GM12878 (cell line): ENCODE measurements around the gene SLC25A26. TPM values are rescaled to one million over a fixed set of nuclear protein-coding genes. Genes with fewer than 3 reads are reported as not detected.

Source experiments
- ATAC-seq: fragments of 200-7000 bp; cut with Tn5 transposase; 3 replicates; pipeline ENCODE4 v1.9.1; 2020; ENCODE audit warnings: mild to moderate bottlenecking, moderate library complexity
- BruUV-seq: library from RNA; stranded (reverse); fragments of 400-500 nt; replicated peaks from 2 replicates; lab custom pipeline; 2021; lab: Mats Ljungman, UMichigan
- CTCF ChIA-PET: fragments of 300-600 bp; sonication (Branson Sonifier 250); formaldehyde crosslinking; extraction: SDS; loops from one replicate; lab custom pipeline; 2021; ENCODE audit warnings: inconsistent platforms; lab: Yijun Ruan, JAX
- POLR2A ChIA-PET: fragments of 350-600 bp; formaldehyde crosslinking; extraction: SDS; loops from one replicate; lab custom pipeline; 2021; ENCODE audit warnings: inconsistent platforms; lab: Charles Lee
- RAD21 ChIA-PET: fragments of 300-600 bp; sonication (Branson Sonifier 250); formaldehyde crosslinking; loops from one replicate; lab custom pipeline; 2023; ENCODE audit warnings: antibody characterized with exemption; ENCODE audit not compliant: unreplicated experiment; lab: Charles Lee
- SMC1A ChIA-PET: fragments of 300-600 bp; sonication (Branson Sonifier 250); formaldehyde crosslinking; loops from one replicate; lab custom pipeline; 2023; ENCODE audit not compliant: unreplicated experiment, uncharacterized antibody; lab: Charles Lee
- DNase-seq: peaks from one replicate; pipeline ENCODE4 v3.0.0-alpha.2; 2011; ENCODE audit warnings: low read depth, low spot score
- FAIRE-seq: peaks from 3 replicates; lab custom pipeline; 2011; peaks lifted over from hg19 to GRCh38; lab: Jason Lieb, UNC
- H2AFZ ChIP-seq: 2 replicates; pipeline ENCODE4 v1.6.0; 2011; ENCODE audit warnings: low read depth, low read length, control low read depth; ENCODE audit not compliant: control insufficient read depth
- H3K27ac ChIP-seq: 2 replicates; pipeline ENCODE4 v1.5.1; 2011; ENCODE audit warnings: control low read depth; ENCODE audit not compliant: control insufficient read depth, insufficient read depth
- H3K27me3 ChIP-seq, 2 experiments: replicated peaks in 1 of 2; 2 replicates each; pipeline versions ENCODE4 v1.6.0 to v1.6.1; 2011; ENCODE audit warnings: low read length in 1 of 2; ENCODE audit not compliant: control insufficient read depth in 2 of 2, insufficient read depth in 2 of 2
- H3K36me3 ChIP-seq, 2 experiments: 2 replicates each; pipeline ENCODE4 v1.5.1; 2011; ENCODE audit warnings: low read length in 1 of 2; ENCODE audit not compliant: control insufficient read depth in 2 of 2, insufficient read depth in 2 of 2
- H3K4me1 ChIP-seq: 2 replicates; pipeline ENCODE4 v1.6.1; 2011; ENCODE audit warnings: mild to moderate bottlenecking, low read length, moderate library complexity, mixed read lengths; ENCODE audit not compliant: control insufficient read depth, insufficient read depth
- H3K4me2 ChIP-seq: 2 replicates; pipeline ENCODE4 v1.6.0; 2011; ENCODE audit warnings: control low read depth; ENCODE audit not compliant: control insufficient read depth, insufficient read depth
- H3K4me3 ChIP-seq: fragments of 200-600 bp; sonication (generic); 2 replicates; pipeline ENCODE4 v1.5.1; 2016
- H3K79me2 ChIP-seq: 2 replicates; pipeline ENCODE4 v1.6.0; 2011; ENCODE audit warnings: low read length; ENCODE audit not compliant: control insufficient read depth, insufficient read depth
- H3K9ac ChIP-seq: 2 replicates; pipeline ENCODE4 v1.8.0; 2011; ENCODE audit warnings: low read length, control low read depth, mixed read lengths; ENCODE audit not compliant: control insufficient read depth, insufficient read depth
- H3K9me3 ChIP-seq: replicated peaks from 3 replicates; pipeline ENCODE4 v1.5.1; 2011; ENCODE audit warnings: mild to moderate bottlenecking, low read length; ENCODE audit not compliant: control insufficient read depth, insufficient read depth
- H4K20me1 ChIP-seq: 2 replicates; pipeline ENCODE4 v1.6.0; 2011; ENCODE audit not compliant: control insufficient read depth, insufficient read depth
- EED ChIP-seq: sonication (generic); IDR thresholded peaks from 2 replicates; pipeline ENCODE4 v1.6.1; 2016; ENCODE audit warnings: antibody characterized with exemption, low read depth
- POU2F2 ChIP-seq: IDR thresholded peaks from 3 replicates; pipeline ENCODE4 v1.6.1; 2011; ENCODE audit warnings: low read depth, mild to moderate bottlenecking, low read length, borderline replicate concordance
- RAD21 ChIP-seq: IDR thresholded peaks from 2 replicates; pipeline ENCODE4 v1.6.1; 2011; ENCODE audit warnings: mild to moderate bottlenecking, low read depth, low read length, moderate library complexity; ENCODE audit not compliant: insufficient read depth
- RB1 ChIP-seq: fragments of 450-650 bp; formaldehyde crosslinking; IDR thresholded peaks from 2 replicates; pipeline ENCODE4 v1.6.1; 2017; ENCODE audit warnings: mild to moderate bottlenecking, borderline replicate concordance
- SIX5 ChIP-seq: IDR thresholded peaks from 2 replicates; pipeline ENCODE4 v1.6.1; 2011; ENCODE audit warnings: mild to moderate bottlenecking, low read depth, low read length, moderate library complexity; ENCODE audit not compliant: severe bottlenecking
- TAF1 ChIP-seq: IDR thresholded peaks from 2 replicates; pipeline ENCODE4 v1.6.1; 2011; ENCODE audit warnings: mild to moderate bottlenecking, low read depth, low read length, borderline replicate concordance
- in situ Hi-C: fragments of 300-500 bp; cut with MboI; formaldehyde crosslinking; loops from 9 replicates; pipeline ENCODE4 v1.14.3; 2018; ENCODE audit warnings: mixed read lengths
- intact Hi-C: fragments of 100-400 bp; cut with micrococcal nuclease; formaldehyde crosslinking; loops from one replicate; pipeline ENCODE4 v1.14.2; 2022; ENCODE audit not compliant: unreplicated experiment
- polyA plus RNA-seq, 11 experiments: library from polyadenylated mRNA; depleted of rRNA in 4 of 11; unstranded in 6 of 11; stranded (reverse) in 5 of 11; fragments of >200 nt; fragmentation: Nextera tagmentation in 4 of 11; fragmentation: Illumina TruSeq in 1 of 11; extraction: Ambion mirVana in 4 of 11; extraction: Trizol in 1 of 11; gene quantifications; 1 replicate in 1 of 11; 2 replicates in 10 of 11; pipeline versions ENCODE4 v1.2.1 to v1.2.3, GENCODE V29; 2011 to 2016; ENCODE audit warnings: inconsistent platforms in 2 of 11, missing spikeins in 2 of 11, low read depth in 1 of 11
- total RNA-seq, 4 experiments: library from RNA; depleted of rRNA in 3 of 4; stranded (reverse); fragments of >200 nt in 3 of 4; fragmentation: Illumina TruSeq in 1 of 4; extraction: Trizol in 1 of 4; gene quantifications; 2 replicates each; pipeline versions ENCODE4 v1.2.1 to v1.2.3, GENCODE V29; 2013 to 2021
- TF ChIP-seq, protein P1 (sequence below): IDR thresholded peaks from 2 replicates; pipeline ENCODE4 v1.6.1; 2011; ENCODE audit warnings: low read depth, mild to moderate bottlenecking, low read length, moderate library complexity, borderline replicate concordance; ENCODE audit errors: extremely low read depth
- TF ChIP-seq, protein P2 (sequence below): fragments of 450-650 bp; IDR thresholded peaks from 2 replicates; pipeline ENCODE4 v1.6.1; 2017; ENCODE audit warnings: mild to moderate bottlenecking, moderate library complexity
- TF ChIP-seq, protein P3 (sequence below): fragments of 450-650 bp; IDR thresholded peaks from 2 replicates; pipeline ENCODE4 v1.6.1; 2017; ENCODE audit warnings: mild to moderate bottlenecking, moderate library complexity
- TF ChIP-seq, protein P4 (sequence below): fragments of 450-650 bp; formaldehyde crosslinking; IDR thresholded peaks from 2 replicates; pipeline ENCODE4 v1.5.0; 2022; ENCODE audit warnings: mild to moderate bottlenecking, missing genetic modification characterization

Gene SLC25A26
- total and polyA plus RNA-seq, 10 of the 15 experiments (the other 5 are each of a cell fraction or from before 2014, with no cell fraction given): 14.6 to 49.7 (median 24.9) TPM

DNA sequence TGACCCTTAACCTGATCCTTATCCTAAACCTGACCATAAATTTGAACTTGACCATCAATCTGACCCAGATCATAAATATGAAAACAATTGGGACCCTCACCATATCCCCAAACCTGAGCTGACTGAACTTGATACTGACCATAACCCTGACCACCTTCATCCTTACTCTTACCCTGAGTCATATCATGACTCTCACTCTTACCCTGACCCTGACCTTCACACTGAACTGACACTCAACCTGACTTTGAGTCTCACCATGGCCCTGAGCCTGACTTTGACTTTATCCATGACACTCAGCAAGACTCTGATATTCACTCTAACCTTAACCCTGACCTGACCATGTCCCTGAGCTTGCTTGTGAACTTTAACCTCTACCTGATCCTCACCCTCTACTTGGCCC lies 34.3 kb upstream of the SLC25A26 start:
- no peaks in the 10 kb centered on the region for H3K36me3 ChIP-seq
- CTCF ChIA-PET: no interaction called here
- no peaks in the 10 kb centered on the region for H3K4me1 ChIP-seq
- no peak overlapping the region for H3K4me2 ChIP-seq
- RAD21 ChIA-PET: no interaction called here
- H3K27ac ChIP-seq: no peak overlapping the region
- no peaks in the 10 kb centered on the region for H3K9me3 ChIP-seq
- no peaks in the 10 kb centered on the region for H3K27me3 ChIP-seq
- no peaks in the 10 kb centered on the region for H4K20me1 ChIP-seq
- no peak overlapping the region for H3K9ac ChIP-seq
- FAIRE-seq: no peak
- no peak for ATAC-seq
- POLR2A ChIA-PET: no interaction called here
- no peaks in the 10 kb centered on the region for H3K79me2 ChIP-seq
- no peak overlapping the region for H3K4me3 ChIP-seq
- intact Hi-C loops (no loop called here), in situ Hi-C loops (no loop called here)
- TF ChIP-seq RAD21 (no peak), POU2F2 (no peak), SIX5 (no peak), EED (no peak), RB1 (no peak), TAF1 (no peak)
- TF ChIP-seq, protein P1, sequence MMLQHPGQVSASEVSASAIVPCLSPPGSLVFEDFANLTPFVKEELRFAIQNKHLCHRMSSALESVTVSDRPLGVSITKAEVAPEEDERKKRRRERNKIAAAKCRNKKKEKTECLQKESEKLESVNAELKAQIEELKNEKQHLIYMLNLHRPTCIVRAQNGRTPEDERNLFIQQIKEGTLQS: no peak
- TF ChIP-seq, protein P2, sequence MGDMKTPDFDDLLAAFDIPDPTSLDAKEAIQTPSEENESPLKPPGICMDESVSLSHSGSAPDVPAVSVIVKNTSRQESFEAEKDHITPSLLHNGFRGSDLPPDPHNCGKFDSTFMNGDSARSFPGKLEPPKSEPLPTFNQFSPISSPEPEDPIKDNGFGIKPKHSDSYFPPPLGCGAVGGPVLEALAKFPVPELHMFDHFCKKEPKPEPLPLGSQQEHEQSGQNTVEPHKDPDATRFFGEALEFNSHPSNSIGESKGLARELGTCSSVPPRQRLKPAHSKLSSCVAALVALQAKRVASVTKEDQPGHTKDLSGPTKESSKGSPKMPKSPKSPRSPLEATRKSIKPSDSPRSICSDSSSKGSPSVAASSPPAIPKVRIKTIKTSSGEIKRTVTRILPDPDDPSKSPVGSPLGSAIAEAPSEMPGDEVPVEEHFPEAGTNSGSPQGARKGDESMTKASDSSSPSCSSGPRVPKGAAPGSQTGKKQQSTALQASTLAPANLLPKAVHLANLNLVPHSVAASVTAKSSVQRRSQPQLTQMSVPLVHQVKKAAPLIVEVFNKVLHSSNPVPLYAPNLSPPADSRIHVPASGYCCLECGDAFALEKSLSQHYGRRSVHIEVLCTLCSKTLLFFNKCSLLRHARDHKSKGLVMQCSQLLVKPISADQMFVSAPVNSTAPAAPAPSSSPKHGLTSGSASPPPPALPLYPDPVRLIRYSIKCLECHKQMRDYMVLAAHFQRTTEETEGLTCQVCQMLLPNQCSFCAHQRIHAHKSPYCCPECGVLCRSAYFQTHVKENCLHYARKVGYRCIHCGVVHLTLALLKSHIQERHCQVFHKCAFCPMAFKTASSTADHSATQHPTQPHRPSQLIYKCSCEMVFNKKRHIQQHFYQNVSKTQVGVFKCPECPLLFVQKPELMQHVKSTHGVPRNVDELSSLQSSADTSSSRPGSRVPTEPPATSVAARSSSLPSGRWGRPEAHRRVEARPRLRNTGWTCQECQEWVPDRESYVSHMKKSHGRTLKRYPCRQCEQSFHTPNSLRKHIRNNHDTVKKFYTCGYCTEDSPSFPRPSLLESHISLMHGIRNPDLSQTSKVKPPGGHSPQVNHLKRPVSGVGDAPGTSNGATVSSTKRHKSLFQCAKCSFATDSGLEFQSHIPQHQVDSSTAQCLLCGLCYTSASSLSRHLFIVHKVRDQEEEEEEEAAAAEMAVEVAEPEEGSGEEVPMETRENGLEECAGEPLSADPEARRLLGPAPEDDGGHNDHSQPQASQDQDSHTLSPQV: no peak
- TF ChIP-seq, protein P3, sequence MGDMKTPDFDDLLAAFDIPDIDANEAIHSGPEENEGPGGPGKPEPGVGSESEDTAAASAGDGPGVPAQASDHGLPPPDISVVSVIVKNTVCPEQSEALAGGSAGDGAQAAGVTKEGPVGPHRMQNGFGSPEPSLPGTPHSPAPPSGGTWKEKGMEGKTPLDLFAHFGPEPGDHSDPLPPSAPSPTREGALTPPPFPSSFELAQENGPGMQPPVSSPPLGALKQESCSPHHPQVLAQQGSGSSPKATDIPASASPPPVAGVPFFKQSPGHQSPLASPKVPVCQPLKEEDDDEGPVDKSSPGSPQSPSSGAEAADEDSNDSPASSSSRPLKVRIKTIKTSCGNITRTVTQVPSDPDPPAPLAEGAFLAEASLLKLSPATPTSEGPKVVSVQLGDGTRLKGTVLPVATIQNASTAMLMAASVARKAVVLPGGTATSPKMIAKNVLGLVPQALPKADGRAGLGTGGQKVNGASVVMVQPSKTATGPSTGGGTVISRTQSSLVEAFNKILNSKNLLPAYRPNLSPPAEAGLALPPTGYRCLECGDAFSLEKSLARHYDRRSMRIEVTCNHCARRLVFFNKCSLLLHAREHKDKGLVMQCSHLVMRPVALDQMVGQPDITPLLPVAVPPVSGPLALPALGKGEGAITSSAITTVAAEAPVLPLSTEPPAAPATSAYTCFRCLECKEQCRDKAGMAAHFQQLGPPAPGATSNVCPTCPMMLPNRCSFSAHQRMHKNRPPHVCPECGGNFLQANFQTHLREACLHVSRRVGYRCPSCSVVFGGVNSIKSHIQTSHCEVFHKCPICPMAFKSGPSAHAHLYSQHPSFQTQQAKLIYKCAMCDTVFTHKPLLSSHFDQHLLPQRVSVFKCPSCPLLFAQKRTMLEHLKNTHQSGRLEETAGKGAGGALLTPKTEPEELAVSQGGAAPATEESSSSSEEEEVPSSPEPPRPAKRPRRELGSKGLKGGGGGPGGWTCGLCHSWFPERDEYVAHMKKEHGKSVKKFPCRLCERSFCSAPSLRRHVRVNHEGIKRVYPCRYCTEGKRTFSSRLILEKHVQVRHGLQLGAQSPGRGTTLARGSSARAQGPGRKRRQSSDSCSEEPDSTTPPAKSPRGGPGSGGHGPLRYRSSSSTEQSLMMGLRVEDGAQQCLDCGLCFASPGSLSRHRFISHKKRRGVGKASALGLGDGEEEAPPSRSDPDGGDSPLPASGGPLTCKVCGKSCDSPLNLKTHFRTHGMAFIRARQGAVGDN: no peak
- TF ChIP-seq, protein P4, sequence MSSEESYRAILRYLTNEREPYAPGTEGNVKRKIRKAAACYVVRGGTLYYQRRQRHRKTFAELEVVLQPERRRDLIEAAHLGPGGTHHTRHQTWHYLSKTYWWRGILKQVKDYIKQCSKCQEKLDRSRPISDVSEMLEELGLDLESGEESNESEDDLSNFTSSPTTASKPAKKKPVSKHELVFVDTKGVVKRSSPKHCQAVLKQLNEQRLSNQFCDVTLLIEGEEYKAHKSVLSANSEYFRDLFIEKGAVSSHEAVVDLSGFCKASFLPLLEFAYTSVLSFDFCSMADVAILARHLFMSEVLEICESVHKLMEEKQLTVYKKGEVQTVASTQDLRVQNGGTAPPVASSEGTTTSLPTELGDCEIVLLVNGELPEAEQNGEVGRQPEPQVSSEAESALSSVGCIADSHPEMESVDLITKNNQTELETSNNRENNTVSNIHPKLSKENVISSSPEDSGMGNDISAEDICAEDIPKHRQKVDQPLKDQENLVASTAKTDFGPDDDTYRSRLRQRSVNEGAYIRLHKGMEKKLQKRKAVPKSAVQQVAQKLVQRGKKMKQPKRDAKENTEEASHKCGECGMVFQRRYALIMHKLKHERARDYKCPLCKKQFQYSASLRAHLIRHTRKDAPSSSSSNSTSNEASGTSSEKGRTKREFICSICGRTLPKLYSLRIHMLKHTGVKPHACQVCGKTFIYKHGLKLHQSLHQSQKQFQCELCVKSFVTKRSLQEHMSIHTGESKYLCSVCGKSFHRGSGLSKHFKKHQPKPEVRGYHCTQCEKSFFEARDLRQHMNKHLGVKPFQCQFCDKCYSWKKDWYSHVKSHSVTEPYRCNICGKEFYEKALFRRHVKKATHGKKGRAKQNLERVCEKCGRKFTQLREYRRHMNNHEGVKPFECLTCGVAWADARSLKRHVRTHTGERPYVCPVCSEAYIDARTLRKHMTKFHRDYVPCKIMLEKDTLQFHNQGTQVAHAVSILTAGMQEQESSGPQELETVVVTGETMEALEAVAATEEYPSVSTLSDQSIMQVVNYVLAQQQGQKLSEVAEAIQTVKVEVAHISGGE (CRISPR knock-in tag): no peak
- no TSS peak for BruUV-seq
- SMC1A ChIA-PET: no interaction called here
- DNase-seq: no peak
- no peak overlapping the region for H2AFZ ChIP-seq
